Heart right ventricle (tissue), 16 donors: Measurements from ENCODE around the gene TSC1. TPM values are rescaled to one million over a fixed set of nuclear protein-coding genes. Genes with fewer than 3 reads are reported as not detected.
A peak's percentile ranks its signal among the peaks of the same experiment; 100 is the strongest.

ENCODE experiments used
- ATAC-seq, 8 donors: fragments of 200-7000 bp; cut with Tn5 transposase; one replicate each; pipeline ENCODE4 v1.9.1; 2020; ENCODE audit warnings: mild to moderate bottlenecking in 8 of 8, moderate library complexity in 8 of 8, moderate number of reproducible peaks in 1 of 8
- DNase-seq, 2 donors: peaks; one replicate each; pipeline ENCODE4 v3.0.0-alpha.2; 2020
- H3K27ac ChIP-seq, 10 donors: fragments of 200-600 bp; sonication (generic) in 2 of 10; one replicate each; pipeline versions ENCODE4 v1.5.0 to v1.8.0; 2020 to 2022; ENCODE audit warnings: mild to moderate bottlenecking in 3 of 10
- H3K27me3 ChIP-seq, 7 donors: fragments of 200-600 bp; one replicate each; pipeline ENCODE4 v1.8.0; 2021 to 2022; ENCODE audit warnings: mild to moderate bottlenecking in 2 of 7
- H3K36me3 ChIP-seq, 9 donors: fragments of 200-600 bp; sonication (generic) in 1 of 9; one replicate each; pipeline versions ENCODE4 v1.5.0 to v1.8.0; 2020 to 2022; ENCODE audit warnings: mild to moderate bottlenecking in 2 of 9
- H3K4me1 ChIP-seq, 9 donors: fragments of 200-600 bp; sonication (generic) in 1 of 9; one replicate each; pipeline versions ENCODE4 v1.5.0 to v1.8.0; 2020 to 2022; ENCODE audit warnings: mild to moderate bottlenecking in 4 of 9
- H3K4me3 ChIP-seq, 10 donors: fragments of 200-600 bp; sonication (generic) in 2 of 10; one replicate each; pipeline versions ENCODE4 v1.5.0 to v1.8.0; 2020 to 2022; ENCODE audit warnings: mild to moderate bottlenecking in 7 of 10, moderate library complexity in 2 of 10
- H3K9me3 ChIP-seq, 11 donors: fragments of 200-600 bp in 10 of 11; sonication (generic) in 2 of 11; one replicate each; pipeline versions ENCODE4 v1.5.0 to v1.8.0; 2013 to 2022; ENCODE audit warnings: mild to moderate bottlenecking in 2 of 11, control low read depth in 1 of 11, moderate library complexity in 1 of 11
- whole genome bisulfite sequencing, 2 donors: extraction: QIAGEN DNeasy Blood & Tissue Kit; methylation state at CpG; one replicate each; pipeline ENCODE4 v1.1.7; 2013; ENCODE audit warnings: inconsistent platforms in 1 of 2; 5-methylcytosine and 5-hydroxymethylcytosine counted together
- intact Hi-C, 10 donors: fragments of 100-400 bp; cut with DNase I; formaldehyde crosslinking; loops; one replicate each; pipeline versions ENCODE4 v1.11.1 to v1.14.2; 2022
- polyA plus RNA-seq, 2 donors: library from polyadenylated mRNA; stranded (reverse); fragments of 200-250 nt; gene quantifications; one replicate each; pipeline ENCODE4 v1.2.3, GENCODE V29; 2013
- total RNA-seq, 10 donors: library from RNA; stranded (reverse); fragmentation: NEBNext Ultra II Directional in 3 of 10; extraction: Animal tissue kit (Norgen Biotek cat#: 25700) in 3 of 10; gene quantifications; one replicate each; pipeline versions ENCODE4 v1.2.1 to v1.2.4, GENCODE V29; 2021 to 2023
- TF ChIP-seq, protein P1 (sequence below), 9 donors: fragments of 200-600 bp; sonication (generic) in 2 of 9; IDR thresholded peaks; one replicate each; pipeline versions ENCODE4 v1.5.0 to v1.8.0; 2021 to 2022; ENCODE audit warnings: antibody characterized with exemption in 9 of 9, mild to moderate bottlenecking in 5 of 9, moderate library complexity in 1 of 9
- donor health status: Arrhythmogenic right ventricular cardiomyopathy.
- donor health status: ischemic (EF 13 %, LVEDD 7.1; RV severe dilation, severe dysfunction).
- donor health status: healthy with polysubstance abuse.
- donor health status: DM: no; HTN: yes; CAD: no.
- donor health status: DM: no; HTN: no; CAD: no.
- donor health status: ischemic (EF 25% LVEDD 6.9; RV normal size, moderate dysfunction).
- donor health status: ischemic (EF 25% LVEDD 5.7; RV mildly dilated, moderate dysfunction).
- donor health status: healthy.
- donor health status: DM: yes; HTN: yes; CAD: no.
- donor health status: Ischemic cardiomyopathy.
- donor health status: ischemic (EF 35%, LVEDD 5.7; RV mildly dilated, moderate dysfunction).
- donor health status: nonischemic (EF 11% LVEDD 7.7; RV severe dilation, severe dysfunction).
- donor health status: DM: yes; HTN: yes; CAD: no.
- donor health status: PGD.
- donor health status: ischemic (EF 29% LVEDD 5.4; RV normal size, mild dysfunction).
- donor health status: nonischemic (EF 23%, LVEDD 6.1; RV moderate dilation, normal function).

Gene TSC1
- total and polyA plus RNA-seq, 12 donors: 7.7 to 72.9 (median 51.2) TPM

DNA sequence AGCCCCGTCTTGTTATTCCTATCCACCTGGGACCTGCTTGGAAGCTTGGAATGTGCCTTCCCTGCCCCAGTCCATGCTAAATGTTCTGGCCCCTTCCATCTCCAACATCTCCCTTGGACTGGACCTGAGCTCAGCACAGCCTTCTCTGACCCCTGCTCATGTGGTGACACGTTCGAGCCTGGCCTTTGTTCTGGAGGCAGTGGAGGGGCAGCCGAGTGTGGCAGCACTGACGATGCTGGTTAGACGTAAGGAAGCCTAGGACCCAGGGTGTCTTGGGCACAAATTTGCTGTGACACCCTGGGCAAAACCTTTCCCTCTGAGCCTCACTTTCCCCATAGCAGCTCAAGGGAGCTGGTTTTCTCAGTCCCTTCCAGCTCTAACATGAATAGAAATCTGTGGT lies 61.8 kb downstream of the TSC1 start:
- WGBS, 2 donors: 75 to 76% methylated on average over 6 of the region's 6 CpGs
- TF ChIP-seq, protein P1, sequence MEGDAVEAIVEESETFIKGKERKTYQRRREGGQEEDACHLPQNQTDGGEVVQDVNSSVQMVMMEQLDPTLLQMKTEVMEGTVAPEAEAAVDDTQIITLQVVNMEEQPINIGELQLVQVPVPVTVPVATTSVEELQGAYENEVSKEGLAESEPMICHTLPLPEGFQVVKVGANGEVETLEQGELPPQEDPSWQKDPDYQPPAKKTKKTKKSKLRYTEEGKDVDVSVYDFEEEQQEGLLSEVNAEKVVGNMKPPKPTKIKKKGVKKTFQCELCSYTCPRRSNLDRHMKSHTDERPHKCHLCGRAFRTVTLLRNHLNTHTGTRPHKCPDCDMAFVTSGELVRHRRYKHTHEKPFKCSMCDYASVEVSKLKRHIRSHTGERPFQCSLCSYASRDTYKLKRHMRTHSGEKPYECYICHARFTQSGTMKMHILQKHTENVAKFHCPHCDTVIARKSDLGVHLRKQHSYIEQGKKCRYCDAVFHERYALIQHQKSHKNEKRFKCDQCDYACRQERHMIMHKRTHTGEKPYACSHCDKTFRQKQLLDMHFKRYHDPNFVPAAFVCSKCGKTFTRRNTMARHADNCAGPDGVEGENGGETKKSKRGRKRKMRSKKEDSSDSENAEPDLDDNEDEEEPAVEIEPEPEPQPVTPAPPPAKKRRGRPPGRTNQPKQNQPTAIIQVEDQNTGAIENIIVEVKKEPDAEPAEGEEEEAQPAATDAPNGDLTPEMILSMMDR (IDR thresholded peaks at IDR 0.05): no peak
- intact Hi-C loops: no loop called here

DNA sequence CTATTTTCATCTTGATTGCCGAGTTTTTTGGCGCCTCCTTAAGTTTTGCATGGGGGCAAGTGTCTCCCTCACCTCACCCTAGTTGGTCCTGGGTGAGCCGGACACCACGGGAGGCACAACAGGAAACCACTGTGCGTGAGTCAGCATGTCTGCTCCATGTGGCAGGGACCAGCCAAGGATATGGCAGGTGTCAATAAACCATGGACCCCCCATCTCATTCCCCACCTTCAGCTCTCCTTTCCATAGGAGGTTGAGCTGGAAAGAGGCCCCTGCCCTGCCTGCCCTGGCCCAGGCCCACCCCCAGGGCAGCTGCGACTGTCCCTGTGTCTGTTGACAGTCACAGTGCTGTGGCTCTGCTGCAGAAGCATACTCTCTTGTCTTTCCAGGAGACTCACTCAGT lies 62.6 kb downstream of the TSC1 start:
- Histone ChIP-seq H3K36me3 (peaks cover 0 to 22% (median 0%) of the 10 kb centered on the region in 9 donors), H3K4me3 (no peak overlapping the region), H3K27ac (no peak overlapping the region), H3K9me3 (no peaks in the 10 kb centered on the region), H3K27me3 (no peaks in the 10 kb centered on the region), H3K4me1 (peaks cover 2 to 16% (median 7%) of the 10 kb centered on the region in 9 donors)
- WGBS, 2 donors: 83 to 84% methylated on average over 6 of the region's 6 CpGs
- intact Hi-C loops: no loop called here
- ATAC-seq (no peak), DNase-seq (no peak)
- TF ChIP-seq, protein P1 (IDR thresholded peaks at IDR 0.05): no peak

More for the DNA sequence above, 61.8 kb downstream of the TSC1 start:
- Histone ChIP-seq H3K4me1 (peaks cover 2 to 14% (median 7%) of the 10 kb centered on the region in 9 donors), H3K27ac (no peak overlapping the region), H3K27me3 (no peaks in the 10 kb centered on the region), H3K4me3 (no peak overlapping the region), H3K9me3 (no peaks in the 10 kb centered on the region), H3K36me3 (peaks cover 0 to 30% (median 0%) of the 10 kb centered on the region in 9 donors)
- no peak for ATAC-seq
- no peak for DNase-seq

DNA sequence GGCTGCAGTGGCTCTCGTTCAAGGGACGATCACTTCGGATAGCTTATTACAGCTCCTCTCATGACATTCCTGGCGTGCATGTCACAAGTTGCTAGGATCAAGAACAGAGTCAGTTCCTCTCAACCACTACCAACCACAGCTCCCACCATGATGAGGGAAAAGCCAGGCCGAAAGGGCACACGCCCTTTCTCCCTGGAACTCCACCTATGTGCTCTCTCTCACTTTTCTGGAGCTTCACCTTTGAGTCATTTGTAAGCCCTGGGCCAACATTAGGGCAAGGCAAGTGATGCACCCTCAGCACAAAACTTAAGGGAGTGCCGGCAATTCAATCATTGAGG lies 64.1 kb downstream of the TSC1 start:
- TF ChIP-seq, protein P1 (IDR thresholded peaks at IDR 0.05): no peak
- ATAC-seq (no peak), DNase-seq (no peak)
- peaks cover 0 to 15% (median 0%) of the 10 kb centered on the region in 9 donors for H3K36me3 ChIP-seq
- H3K27ac ChIP-seq: peak overlapping the region in 5 of 10 donors; percentile 1 to 64 (median 35)
- H3K4me1 ChIP-seq: peaks cover 2 to 16% (median 7%) of the 10 kb centered on the region in 9 donors
- no peak overlapping the region for H3K4me3 ChIP-seq
- H3K9me3 ChIP-seq: no peaks in the 10 kb centered on the region
- intact Hi-C loops: no loop called here
- H3K27me3 ChIP-seq: no peaks in the 10 kb centered on the region
- WGBS, 2 donors: 71 to 78% methylated on average over 7 of the region's 7 CpGs

- intact Hi-C loops: no loop called here
- DNase-seq (no peak), ATAC-seq (no peak)
- TF ChIP-seq, protein P1 (IDR thresholded peaks at IDR 0.05): no peak
- Histone ChIP-seq H3K4me3 (peak overlapping the region in 5 of 10 donors; percentile 79 to 100 (median 98)), H3K9me3 (no peaks in the 10 kb centered on the region), H3K36me3 (peaks cover 0 to 11% (median 0%) of the 10 kb centered on the region in 9 donors), H3K27ac (peak overlapping the region in 7 of 10 donors; percentile 63 to 84 (median 74)), H3K4me1 (peaks cover 2 to 16% (median 7%) of the 10 kb centered on the region in 9 donors), H3K27me3 (no peaks in the 10 kb centered on the region)
- 85 to 86% methylated on average over 6 of the region's 6 CpGs for WGBS, 2 donors
Observed at GRCh38 chr9:132879457-132880323, 64.7 kb downstream of the TSC1 start.
